ENCODE results near the gene ULK1. TPM values are rescaled to one million over a fixed set of nuclear protein-coding genes. Genes with fewer than 3 reads are reported as not detected.
A peak's percentile ranks its signal among the peaks of the same experiment; 100 is the strongest.

Gene ULK1
- total and polyA plus RNA-seq, 2 of the 13 experiments (the other 11 are each of a cell fraction or from before 2014, with no cell fraction given), result 2.8 to 10.1 TPM

DNA sequence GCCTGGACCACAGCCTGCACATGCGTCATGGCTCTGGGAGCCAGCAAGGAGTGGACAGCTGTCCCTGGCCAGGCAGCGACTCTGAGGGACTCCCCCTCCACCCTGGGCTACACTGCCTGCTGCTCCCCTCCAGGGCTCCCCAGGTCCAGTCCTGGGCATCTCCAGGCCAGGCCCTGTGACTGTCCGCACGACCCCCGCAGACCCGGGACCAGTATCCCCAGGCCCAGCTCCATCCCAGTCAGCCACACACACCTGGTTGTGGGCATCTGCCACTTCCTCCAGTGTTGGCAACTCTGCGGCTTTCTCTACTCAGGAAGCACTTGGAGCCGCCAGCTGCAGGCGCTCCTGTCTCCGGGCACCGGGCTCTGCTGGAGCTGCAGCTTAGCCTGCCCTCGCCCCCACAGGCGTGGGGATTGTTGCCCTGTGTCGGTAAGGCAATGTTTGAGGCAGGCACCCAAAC, 2.4 kb downstream of the ULK1 start:
- peaks cover 24% of the 10 kb centered on the region for H3K4me1 ChIP-seq (ENCODE audit: insufficient read depth, low read length)
- H3K27ac ChIP-seq (ENCODE audit: extremely low read length, insufficient read depth, low read length), result peak overlapping the region; percentile 79
- DNase-seq (ENCODE audit: low spot score) (no peak), ATAC-seq (no peak), FAIRE-seq (no peak)
- H3K4me2 ChIP-seq (ENCODE audit: low read depth, low read length), result peak overlapping the region; percentile 89
- peaks cover 0 to 2% of the 10 kb centered on the region in 2 experiments; a peak in 3 of 5 replicates for H3K27me3 ChIP-seq (ENCODE audit: control insufficient read depth in 1 of 2, insufficient read depth in 2 of 2, low read length in 2 of 2)
- H3K9me3 ChIP-seq (ENCODE audit: low read length), result no peaks in the 10 kb centered on the region
- peak overlapping the region; percentile 66 to 82 (median 70); a peak in 5 of 6 replicates for H3K4me3 ChIP-seq (replicated peaks in 1 of 3; ENCODE audit: insufficient read depth in 1 of 3, low read depth in 2 of 3, low read length in 3 of 3)
- H2AFZ ChIP-seq (ENCODE audit: low read length), result no peak overlapping the region
- in situ Hi-C loops (cut with HindIII; ENCODE audit: extremely low pct_ligation_motif_present, low pct_unique_long_range_greater_than_20kb) (no loop called here), intact Hi-C loops (cut with micrococcal nuclease; ENCODE audit: unreplicated experiment) (loop anchor here (1.0 to 10.0 kb wide), 2 partner anchors 37 to 62 kb away; no protein-coding TSS in a partner anchor)
- H3K9ac ChIP-seq (ENCODE audit: insufficient read depth, low read depth, low read length), result peak overlapping the region; percentile 74; the same call in 1 of the 2 replicates
- CTCF ChIA-PET (ENCODE audit: low intra/inter-chr PET ratio, low total read pairs), result no interaction called here
- POLR2A ChIA-PET, result interaction anchor here (1.1 to 1.6 kb wide), 5 partner anchors 31 to 46 kb away, joined by 3 to 8 read pairs (median 5); no protein-coding TSS in a partner anchor
- WGBS (ENCODE audit: low lambda C conversion rate), result 83% methylated on average over 14 of the region's 14 CpGs
- peaks cover 10% of the 10 kb centered on the region for H3K79me2 ChIP-seq (ENCODE audit: insufficient read depth, low read length)
- no TSS peak for BruUV-seq (replicated peaks)
- peaks cover 22% of the 10 kb centered on the region; the same call in 1 of the 2 replicates for H4K20me1 ChIP-seq (ENCODE audit: insufficient read depth, low read length)
- H3K36me3 ChIP-seq (replicated peaks in 1 of 2; ENCODE audit: control insufficient read depth in 1 of 2, insufficient read depth in 2 of 2, low read length in 2 of 2), result peaks cover 1 to 5% of the 10 kb centered on the region in 2 experiments; a peak in 3 of 5 replicates
- no peak for TF ChIP-seq SMYD3 (CRISPR knock-in tag; IDR thresholded peaks at IDR 0.05)
- no peak for TF ChIP-seq ZNF614 (CRISPR knock-in tag; IDR thresholded peaks at IDR 0.05; ENCODE audit: borderline replicate concordance)
- TF ChIP-seq, protein P1, sequence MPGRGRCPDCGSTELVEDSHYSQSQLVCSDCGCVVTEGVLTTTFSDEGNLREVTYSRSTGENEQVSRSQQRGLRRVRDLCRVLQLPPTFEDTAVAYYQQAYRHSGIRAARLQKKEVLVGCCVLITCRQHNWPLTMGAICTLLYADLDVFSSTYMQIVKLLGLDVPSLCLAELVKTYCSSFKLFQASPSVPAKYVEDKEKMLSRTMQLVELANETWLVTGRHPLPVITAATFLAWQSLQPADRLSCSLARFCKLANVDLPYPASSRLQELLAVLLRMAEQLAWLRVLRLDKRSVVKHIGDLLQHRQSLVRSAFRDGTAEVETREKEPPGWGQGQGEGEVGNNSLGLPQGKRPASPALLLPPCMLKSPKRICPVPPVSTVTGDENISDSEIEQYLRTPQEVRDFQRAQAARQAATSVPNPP (CRISPR knock-in tag; IDR thresholded peaks at IDR 0.05), result no peak
- no peak for TF ChIP-seq MEIS1 (CRISPR knock-in tag; IDR thresholded peaks at IDR 0.05; ENCODE audit: borderline replicate concordance)
- TF ChIP-seq CEBPZ (IDR thresholded peaks at IDR 0.05; ENCODE audit: low read length), result no peak
- no peak for TF ChIP-seq FIP1L1 (IDR thresholded peaks at IDR 0.05; ENCODE audit: borderline replicate concordance, insufficient read depth, low read depth, low read length)
- TF ChIP-seq ZNF382 (CRISPR knock-in tag; IDR thresholded peaks at IDR 0.05; ENCODE audit: borderline replicate concordance), result no peak
- no peak for TF ChIP-seq AGO2 (optimal IDR thresholded peaks at IDR 0.05; ENCODE audit: low read depth, low read length)
- no peak for TF ChIP-seq SRSF1 (optimal IDR thresholded peaks at IDR 0.05; ENCODE audit: low read depth, low read length)
- no peak for TF ChIP-seq CERS6 (CRISPR knock-in tag; IDR thresholded peaks at IDR 0.05)
- TF ChIP-seq ZNF577 (CRISPR knock-in tag; IDR thresholded peaks at IDR 0.05; ENCODE audit: borderline replicate concordance, low read depth), result no peak
- no peak for TF ChIP-seq STAT6 (CRISPR knock-in tag; IDR thresholded peaks at IDR 0.05; ENCODE audit: borderline replicate concordance)
- no peak for TF ChIP-seq TBP (CRISPR knock-in tag; IDR thresholded peaks at IDR 0.05)
- TF ChIP-seq NR2F6 (IDR thresholded peaks at IDR 0.05), result no peak
- TF ChIP-seq NR2F6 (CRISPR knock-in tag; IDR thresholded peaks at IDR 0.05), result no peak
- TF ChIP-seq HOXA7 (CRISPR knock-in tag; IDR thresholded peaks at IDR 0.05), result no peak
- TF ChIP-seq KLF16 (CRISPR knock-in tag; IDR thresholded peaks at IDR 0.05), result no peak

Measured in HepG2 (cell line).